CD4-positive, alpha-beta T cell (primary cell): Measurements from ENCODE around the gene CAPN7. TPM values are rescaled to one million over a fixed set of nuclear protein-coding genes. Genes with fewer than 3 reads are reported as not detected.

Experiments used
- ATAC-seq: fragments of 200-7000 bp; cut with Tn5 transposase; one replicate; pipeline ENCODE4 v1.10.0; 2022; ENCODE audit warnings: mild to moderate bottlenecking; ENCODE audit not compliant: poor library complexity
- CTCF ChIA-PET: fragments of 350-600 bp; sonication (Branson Sonifier 250); formaldehyde crosslinking; loops from one replicate; lab custom pipeline; 2021; ENCODE audit warnings: antibody characterized with exemption, inconsistent platforms; lab: Charles Lee
- POLR2A ChIA-PET: fragments of 350-600 bp; sonication (Branson Sonifier 250); formaldehyde crosslinking; loops from one replicate; lab custom pipeline; 2021; ENCODE audit warnings: antibody characterized with exemption, inconsistent platforms; lab: Charles Lee
- DNase-seq, 14 experiments: peaks; one replicate each; pipeline ENCODE4 v3.0.0-alpha.2; 2013 to 2020; ENCODE audit warnings: mixed read lengths in 2 of 14
- H3K27ac ChIP-seq, 2 donors: one replicate each; pipeline versions ENCODE4 v1.5.1 to v1.7.0; 2013; ENCODE audit warnings: low read length in 2 of 2, low read depth in 1 of 2, mild to moderate bottlenecking in 1 of 2
- H3K27me3 ChIP-seq, 2 experiments: 1 replicate in 1 of 2; 2 replicates in 1 of 2; pipeline versions ENCODE4 v1.6.1 to v1.7.0; 2013; ENCODE audit warnings: low read length in 2 of 2, control low read depth in 1 of 2, mild to moderate bottlenecking in 1 of 2, moderate library complexity in 1 of 2; ENCODE audit not compliant: insufficient read depth in 2 of 2, control insufficient read depth in 1 of 2
- H3K36me3 ChIP-seq: one replicate; pipeline ENCODE4 v1.6.1; 2013; ENCODE audit warnings: low read length, control low read depth; ENCODE audit not compliant: insufficient read depth
- H3K4me1 ChIP-seq: one replicate; pipeline ENCODE4 v1.6.1; 2013; ENCODE audit warnings: low read length, control low read depth; ENCODE audit not compliant: insufficient read depth
- H3K4me3 ChIP-seq: one replicate; pipeline ENCODE4 v1.5.1; 2013; ENCODE audit warnings: mild to moderate bottlenecking, low read length, moderate library complexity
- H3K9me3 ChIP-seq, 2 experiments: 1 replicate in 1 of 2; 2 replicates in 1 of 2; pipeline versions ENCODE4 v1.6.1 to v1.7.0; 2013; ENCODE audit warnings: low read length in 2 of 2, mild to moderate bottlenecking in 2 of 2, control low read depth in 1 of 2, moderate library complexity in 1 of 2; ENCODE audit not compliant: control insufficient read depth in 1 of 2, insufficient read depth in 1 of 2
- H3K27ac Mint-ChIP-seq: one replicate; pipeline ENCODE4 v1.8.0; 2020; ENCODE audit warnings: mixed read lengths
- H3K27me3 Mint-ChIP-seq: one replicate; pipeline ENCODE4 v1.8.0; 2021; ENCODE audit warnings: mixed read lengths
- H3K36me3 Mint-ChIP-seq: one replicate; pipeline ENCODE4 v1.8.0; 2021; ENCODE audit warnings: low read depth, mixed read lengths
- H3K4me1 Mint-ChIP-seq: one replicate; pipeline ENCODE4 v1.8.0; 2021; ENCODE audit warnings: low read depth, mixed read lengths
- H3K4me3 Mint-ChIP-seq: one replicate; pipeline ENCODE4 v1.8.0; 2020; ENCODE audit warnings: mild to moderate bottlenecking, mixed read lengths
- H3K9me3 Mint-ChIP-seq: one replicate; pipeline ENCODE4 v1.8.0; 2020; ENCODE audit warnings: mixed read lengths
- CTCF ChIP-seq: fragments of 200-600 bp; IDR thresholded peaks from one replicate; pipeline ENCODE4 v1.8.0; 2022; ENCODE audit warnings: antibody characterized with exemption, mild to moderate bottlenecking
- intact Hi-C, 2 experiments: fragments of 100-400 bp; cut with DNase I in 1 of 2; cut with micrococcal nuclease in 1 of 2; formaldehyde crosslinking; loops; one replicate each; pipeline versions ENCODE4 v1.15.1 to v1.9.0; 2023 to 2025; cut with DNase I, micrococcal nuclease
- total RNA-seq, 174 experiments: library from RNA in 2 of 174; stranded (reverse) in 2 of 174; gene quantifications; one replicate each; pipeline ENCODE4 v1.2.3 and lab custom pipeline; 2021 to 2026

The CAPN7 gene
- total RNA-seq, 2 experiments from 2014 or later, result 64.7 to 69.4 TPM

DNA sequence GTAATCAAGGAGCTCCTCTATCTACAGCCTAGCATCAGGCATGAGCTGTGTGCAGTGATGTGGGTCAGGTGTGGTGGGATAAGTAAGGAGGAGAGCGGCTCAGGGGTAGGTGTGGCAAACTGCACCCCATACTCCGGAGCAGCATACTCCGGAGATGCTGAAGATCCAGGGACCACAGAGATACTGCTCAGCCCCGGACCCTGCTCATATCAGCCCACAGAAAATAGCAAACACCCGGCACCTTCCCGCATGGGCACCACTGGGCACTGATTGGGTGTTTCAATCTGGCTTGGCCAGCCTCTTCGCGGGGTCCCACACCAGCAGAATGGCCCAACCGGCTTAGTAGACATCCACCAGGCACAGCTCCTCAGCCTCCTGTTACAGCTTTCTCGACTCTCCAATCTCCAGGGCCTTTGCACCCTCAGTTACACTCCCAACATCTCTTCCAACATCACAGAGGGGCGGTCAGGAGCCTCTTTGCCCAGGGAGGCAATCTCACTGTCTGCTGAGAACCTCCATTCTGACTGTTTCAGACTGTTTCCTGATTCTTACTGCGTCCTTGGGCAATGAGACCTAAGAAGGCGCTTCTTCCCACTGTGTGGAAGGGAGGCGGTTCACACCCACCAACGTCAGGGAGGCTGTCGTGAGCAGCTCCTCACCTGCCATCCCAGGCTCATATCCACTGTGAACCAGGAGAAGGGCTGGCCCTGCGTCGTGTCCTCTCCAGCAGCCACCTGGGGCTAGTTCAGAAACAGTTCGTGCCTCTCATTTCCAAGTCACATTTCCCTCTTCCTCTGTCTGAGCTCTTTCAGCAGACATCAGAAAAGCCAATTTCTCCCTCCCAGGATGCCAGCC is 59.8 kb downstream of the CAPN7 start:
- H3K4me1 ChIP-seq, result peaks cover 61% of the 10 kb centered on the region

GRCh38 chr3:15266510-15267376 is 60.7 kb downstream of the CAPN7 start:
- H3K36me3 Mint-ChIP-seq, result peaks cover 35% of the 10 kb centered on the region
- intact Hi-C loops, result loop anchor here (5.0 kb wide), 2 partner anchors 59 to 164 kb away; partner anchors contain the start of gene CAPN7 (in 1 of the 2)
- Histone ChIP-seq H3K4me1 (peaks cover 70% of the 10 kb centered on the region), H3K27me3 (no peaks in the 10 kb centered on the region), H3K4me3 (no peak overlapping the region), H3K27ac (no peak overlapping the region), H3K36me3 (peaks cover 39% of the 10 kb centered on the region), H3K9me3 (no peaks in the 10 kb centered on the region)
- no peaks in the 10 kb centered on the region for H3K9me3 Mint-ChIP-seq
- peaks cover 74% of the 10 kb centered on the region for H3K4me1 Mint-ChIP-seq
- TF ChIP-seq CTCF, result no peak
- peak overlapping the region; percentile 62 for H3K27ac Mint-ChIP-seq
- DNase-seq (no peak), ATAC-seq (no peak)
- no peak overlapping the region for H3K4me3 Mint-ChIP-seq
- POLR2A ChIA-PET, result interaction anchor here (1.3 to 2.4 kb wide), 7 partner anchors 20 to 132 kb away, joined by 3 to 10 read pairs (median 6); partner anchors contain the start of gene SH3BP5
- no peaks in the 10 kb centered on the region for H3K27me3 Mint-ChIP-seq
- CTCF ChIA-PET, result interaction anchor here (1.0 to 17.1 kb wide), 7 partner anchors 14 to 291 kb away, joined by 3 to 163 read pairs (median 7); partner anchors contain the start of gene SH3BP5

More for the DNA sequence above, 59.8 kb downstream of the CAPN7 start:
- Histone ChIP-seq H3K9me3 (no peaks in the 10 kb centered on the region), H3K27me3 (no peaks in the 10 kb centered on the region), H3K27ac (peak overlapping the region in 1 of 2 donors; percentile 14), H3K36me3 (peaks cover 48% of the 10 kb centered on the region), H3K4me3 (no peak overlapping the region)
- DNase-seq (no peak), ATAC-seq (no peak)
- no peaks in the 10 kb centered on the region for H3K27me3 Mint-ChIP-seq
- CTCF ChIA-PET, result interaction anchor here (0.9 to 17.1 kb wide), 5 partner anchors 23 to 140 kb away, joined by 3 to 163 read pairs (median 3); partner anchors contain the start of genes CAPN7 and SH3BP5
- peak overlapping the region; percentile 62 for H3K27ac Mint-ChIP-seq
- POLR2A ChIA-PET, result interaction anchor here (0.6 to 2.4 kb wide), 5 partner anchors 67 to 133 kb away, joined by 3 to 10 read pairs (median 9); partner anchors contain the start of gene SH3BP5
- TF ChIP-seq CTCF, result no peak
- H3K4me3 Mint-ChIP-seq, result no peak overlapping the region
- intact Hi-C loops, result loop anchor here (5.0 kb wide), 2 partner anchors 59 to 164 kb away; partner anchors contain the start of gene CAPN7 (in 1 of the 2)
- no peaks in the 10 kb centered on the region for H3K9me3 Mint-ChIP-seq
- H3K36me3 Mint-ChIP-seq, result peaks cover 40% of the 10 kb centered on the region
- H3K4me1 Mint-ChIP-seq, result peaks cover 71% of the 10 kb centered on the region

DNA sequence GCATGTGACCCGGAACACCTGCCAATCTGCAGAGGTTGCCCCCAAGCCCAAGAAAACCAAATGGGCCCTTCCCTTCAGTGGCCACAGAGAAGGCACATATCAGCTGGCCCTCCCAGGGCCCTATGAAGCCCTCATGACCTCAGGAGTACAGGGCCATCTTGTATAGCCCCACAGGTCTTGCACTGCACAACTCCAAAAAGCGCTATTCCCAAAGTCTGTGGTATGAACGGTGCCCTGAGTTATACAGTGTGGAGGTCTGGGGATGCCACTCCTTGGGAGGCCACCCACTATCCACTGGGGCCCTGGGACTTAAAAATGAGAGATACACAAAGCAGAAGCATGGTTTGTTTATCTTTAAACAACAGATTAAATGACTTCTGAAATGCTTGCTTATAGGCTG is 61.5 kb downstream of the CAPN7 start:
- CTCF ChIA-PET, result interaction anchor here (0.5 to 17.1 kb wide), 41 partner anchors 8 to 290 kb away, joined by 3 to 163 read pairs (median 5); partner anchors contain the start of genes CAPN7 and SH3BP5
- no peak overlapping the region for H3K27ac ChIP-seq
- peaks cover 76% of the 10 kb centered on the region for H3K4me1 ChIP-seq
- Mint-ChIP-seq H3K4me3 (no peak overlapping the region), H3K9me3 (no peaks in the 10 kb centered on the region), H3K27ac (peak overlapping the region; percentile 75), H3K36me3 (peaks cover 34% of the 10 kb centered on the region), H3K4me1 (peaks cover 82% of the 10 kb centered on the region), H3K27me3 (no peaks in the 10 kb centered on the region)
- H3K4me3 ChIP-seq, result no peak overlapping the region
- no peaks in the 10 kb centered on the region for H3K27me3 ChIP-seq
- peaks cover 35% of the 10 kb centered on the region for H3K36me3 ChIP-seq
- no peaks in the 10 kb centered on the region for H3K9me3 ChIP-seq
- intact Hi-C loops, result loop anchor here (5.0 kb wide), 2 partner anchors 60 to 165 kb away; partner anchors contain the start of gene CAPN7 (in 1 of the 2)
- no peak for TF ChIP-seq CTCF
- ATAC-seq, result no peak
- POLR2A ChIA-PET, result interaction anchor here (0.8 to 2.7 kb wide), 23 partner anchors 8 to 289 kb away, joined by 3 to 20 read pairs (median 5); partner anchors contain the start of genes CAPN7 and SH3BP5
- no peak for DNase-seq
